ENCODE data around the gene IGF2. TPM values are rescaled to one million over a fixed set of nuclear protein-coding genes. Genes with fewer than 3 reads are reported as not detected.
A peak's percentile ranks its signal among the peaks of the same experiment; 100 is the strongest.

The IGF2 gene
- total RNA-seq, 4 donors from 2014 or later = 0.76 to 35.3 (median 2.8) TPM

DNA sequence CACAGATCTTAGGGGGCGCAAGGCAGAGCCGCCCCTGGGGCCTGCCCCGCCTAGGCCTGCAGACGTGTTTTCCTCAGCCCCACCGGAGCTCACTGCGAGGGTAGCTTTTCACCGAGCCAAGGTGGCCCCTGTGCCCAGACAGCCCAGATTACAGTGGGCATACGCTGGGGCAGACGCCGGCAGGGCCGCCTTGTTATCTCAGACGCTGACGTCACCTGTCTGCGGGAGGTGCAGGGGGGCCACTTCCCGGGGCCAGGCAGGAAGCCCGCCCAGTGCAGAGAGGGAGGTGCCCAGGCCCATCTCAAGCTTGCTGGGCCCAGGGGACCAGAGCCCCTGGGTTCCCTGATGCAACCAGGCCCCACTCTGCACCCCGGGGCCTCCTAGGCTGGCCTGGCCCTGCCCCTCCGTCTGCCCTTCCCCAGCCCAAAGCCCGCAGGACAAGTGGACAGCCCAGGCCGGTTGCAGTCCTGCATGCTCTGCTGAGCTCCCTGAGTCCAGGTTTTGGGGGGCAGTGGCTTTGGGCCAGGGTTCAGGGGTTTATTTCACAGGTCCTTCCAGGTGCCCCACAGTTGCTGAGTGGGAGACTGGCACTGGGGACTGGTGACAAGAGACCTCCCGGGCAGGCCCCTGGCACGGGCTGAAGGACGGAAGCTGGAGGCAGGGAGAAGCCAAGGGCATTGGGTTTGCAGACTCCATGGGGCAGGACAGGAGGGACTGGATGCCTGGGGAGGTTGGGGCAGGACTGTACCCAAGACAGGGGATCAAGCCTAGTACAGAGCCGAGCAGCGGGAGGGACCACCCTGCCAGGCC is 38.6 kb downstream of the IGF2 start:
- TF ChIP-seq CTCF (IDR thresholded peaks at IDR 0.05) = no peak
- H3K27me3 ChIP-seq = peaks cover 0 to 73% (median 0%) of the 10 kb centered on the region in 4 donors
- intact Hi-C loops (cut with DNase I) = no loop called here
- H3K27ac ChIP-seq = peak overlapping the region in 1 of 4 donors; percentile 39
- peaks cover 11 to 52% (median 29%) of the 10 kb centered on the region in 3 donors for H3K4me1 ChIP-seq
- H3K9me3 ChIP-seq = no peaks in the 10 kb centered on the region
- WGBS, 2 donors = 54 to 81% methylated on average over 5 to 8 of the region's 25 CpGs
- no peak overlapping the region for H3K4me3 ChIP-seq
- no peaks in the 10 kb centered on the region for H3K36me3 ChIP-seq
- no peak for DNase-seq

- Histone ChIP-seq H3K4me3 (no peak overlapping the region), H3K4me1 (peaks cover 11 to 54% (median 29%) of the 10 kb centered on the region in 3 donors), H3K9me3 (no peaks in the 10 kb centered on the region), H3K27ac (peak overlapping the region in 1 of 4 donors; percentile 39), H3K36me3 (no peaks in the 10 kb centered on the region), H3K27me3 (peaks cover 0 to 73% (median 0%) of the 10 kb centered on the region in 4 donors)
- intact Hi-C loops (cut with DNase I) = no loop called here
- WGBS, 2 donors = 55 to 60% methylated on average over 2 of the region's 20 CpGs
- no peak for DNase-seq
- no peak for TF ChIP-seq POLR2A (IDR thresholded peaks at IDR 0.05)
- TF ChIP-seq CTCF (IDR thresholded peaks at IDR 0.05) = peak in 3 of 6 experiments; percentile 37 to 59 (median 51)
Observed at GRCh38 chr11:2099516-2100349, 39.5 kb downstream of the IGF2 start.

GRCh38 chr11:2098691-2099515 is 40.3 kb downstream of the IGF2 start:
- Histone ChIP-seq H3K27me3 (peaks cover 0 to 77% (median 0%) of the 10 kb centered on the region in 4 donors), H3K27ac (no peak overlapping the region), H3K9me3 (no peaks in the 10 kb centered on the region), H3K4me3 (no peak overlapping the region), H3K36me3 (no peaks in the 10 kb centered on the region), H3K4me1 (peaks cover 11 to 62% (median 29%) of the 10 kb centered on the region in 3 donors)
- no peak for DNase-seq
- intact Hi-C loops (cut with DNase I) = no loop called here
- 73 to 74% methylated on average over 10 to 18 of the region's 22 CpGs for WGBS, 2 donors
- TF ChIP-seq CTCF (IDR thresholded peaks at IDR 0.05) = no peak

DNA sequence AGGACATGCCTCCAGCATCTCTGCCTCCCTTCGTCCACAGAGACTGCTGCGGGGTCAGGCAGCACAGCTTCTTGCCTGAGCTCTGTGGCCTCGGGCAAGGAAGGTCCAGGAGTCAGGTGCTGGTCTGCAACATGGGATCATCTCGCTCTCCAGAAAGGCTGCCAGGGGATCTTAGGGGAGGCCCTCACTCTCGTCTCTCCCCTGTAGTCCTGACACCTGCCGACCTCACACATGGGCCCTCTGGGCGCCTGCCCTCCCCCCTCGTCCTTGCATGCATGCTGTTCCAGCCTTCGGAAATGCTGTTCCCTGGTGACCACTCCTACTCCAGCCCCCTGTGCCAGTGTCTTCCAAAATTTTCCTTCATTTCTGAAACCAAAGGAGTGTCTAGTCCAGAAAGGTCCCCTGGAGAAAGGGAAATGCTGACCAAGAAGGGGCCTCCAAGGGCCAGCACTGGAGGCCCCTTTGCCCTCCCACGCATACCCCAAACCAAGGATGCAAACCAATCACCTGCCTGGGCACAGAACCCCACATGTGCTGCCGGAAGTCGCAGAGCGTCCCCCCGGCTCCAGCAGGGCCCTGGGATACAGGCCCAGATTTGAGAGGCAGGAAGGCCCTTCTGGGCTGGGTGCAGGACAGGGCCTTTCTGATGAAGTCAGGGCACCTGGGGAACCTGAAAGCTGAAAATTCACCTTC is 41.0 kb downstream of the IGF2 start:
- H3K36me3 ChIP-seq = no peaks in the 10 kb centered on the region
- no peak overlapping the region for H3K4me3 ChIP-seq
- H3K4me1 ChIP-seq = peaks cover 11 to 70% (median 37%) of the 10 kb centered on the region in 3 donors
- intact Hi-C loops (cut with DNase I) = no loop called here
- WGBS, 2 donors = 89 to 92% methylated on average over 5 to 9 of the region's 14 CpGs
- H3K27me3 ChIP-seq = peaks cover 0 to 84% (median 0%) of the 10 kb centered on the region in 4 donors
- no peaks in the 10 kb centered on the region for H3K9me3 ChIP-seq
- DNase-seq = no peak
- TF ChIP-seq POLR2A (IDR thresholded peaks at IDR 0.05) (no peak), CTCF (IDR thresholded peaks at IDR 0.05) (no peak)
- H3K27ac ChIP-seq = peak overlapping the region in 3 of 4 donors; percentile 80 to 91 (median 81)

Data from esophagus squamous epithelium (tissue), 5 donors.